Small intestine (tissue), 7 donors: ENCODE measurements around the gene LY6G5B. TPM values are rescaled to one million over a fixed set of nuclear protein-coding genes. Genes with fewer than 3 reads are reported as not detected.

Experiments used
- DNase-seq, 2 donors: peaks; one replicate each; pipeline versions ENCODE4 v3.0.0 to v3.0.0-alpha.2; 2013
- FAIRE-seq: peaks from 2 replicates; lab custom pipeline; 2012; peaks lifted over from hg19 to GRCh38; lab: Jason Lieb, UNC
- H3K27ac ChIP-seq, 3 donors: one replicate each; pipeline ENCODE4 v1.5.1; 2013; ENCODE audit warnings: low read length in 2 of 3, mild to moderate bottlenecking in 2 of 3, control low read depth in 1 of 3, inconsistent platforms in 1 of 3, low read depth in 1 of 3, moderate library complexity in 1 of 3
- H3K27me3 ChIP-seq, 3 donors: one replicate each; pipeline ENCODE4 v1.6.1; 2013; ENCODE audit warnings: low read length in 3 of 3, inconsistent platforms in 1 of 3; ENCODE audit not compliant: control insufficient read depth in 3 of 3, insufficient read depth in 3 of 3
- H3K36me3 ChIP-seq, 3 donors: one replicate each; pipeline ENCODE4 v1.6.1; 2013; ENCODE audit warnings: low read length in 3 of 3, inconsistent platforms in 1 of 3, low read depth in 1 of 3, mild to moderate bottlenecking in 1 of 3, moderate library complexity in 1 of 3; ENCODE audit not compliant: control insufficient read depth in 3 of 3, insufficient read depth in 2 of 3
- H3K4me1 ChIP-seq, 3 donors: one replicate each; pipeline ENCODE4 v1.6.1; 2013; ENCODE audit warnings: low read length in 2 of 3, inconsistent platforms in 1 of 3, low read depth in 1 of 3, mild to moderate bottlenecking in 1 of 3, moderate library complexity in 1 of 3; ENCODE audit not compliant: control insufficient read depth in 3 of 3, insufficient read depth in 2 of 3
- H3K4me3 ChIP-seq, 3 donors: one replicate each; pipeline ENCODE4 v1.5.1; 2013; ENCODE audit warnings: low read length in 3 of 3, control low read depth in 1 of 3, inconsistent platforms in 1 of 3, low read depth in 1 of 3, mild to moderate bottlenecking in 1 of 3, moderate library complexity in 1 of 3
- H3K9me3 ChIP-seq, 2 donors: one replicate each; pipeline ENCODE4 v1.6.1; 2013; ENCODE audit warnings: low read depth in 1 of 2, low read length in 1 of 2; ENCODE audit not compliant: control insufficient read depth in 2 of 2, insufficient read depth in 1 of 2
- WGBS, 3 donors: extraction: QIAGEN DNeasy Blood & Tissue Kit; methylation state at CpG; one replicate each; pipeline ENCODE4 v1.1.7; 2013; 5-methylcytosine and 5-hydroxymethylcytosine counted together
- polyA plus RNA-seq, 4 donors: library from polyadenylated mRNA; stranded (reverse) in 3 of 4; unstranded in 1 of 4; fragments of 200-250 nt in 3 of 4; fragments of 120-200 nt in 1 of 4; gene quantifications; one replicate each; pipeline versions ENCODE4 v1.2.1 to v1.2.3, GENCODE V29; 2013
- donor health status: healthy with polysubstance abuse.
- donor health status: control.
- donor health status: control.
- donor health status: Bipolar disorder and iron deficiency.
- donor health status: healthy.

The LY6G5B gene
- polyA plus RNA-seq, 4 donors, result 3.8 to 16.5 (median 4.2) TPM

- no peaks in the 10 kb centered on the region for H3K27me3 ChIP-seq
- no peaks in the 10 kb centered on the region for H3K9me3 ChIP-seq
- peaks cover 0 to 23% (median 0%) of the 10 kb centered on the region in 3 donors for H3K36me3 ChIP-seq
- peak within 1 kb of the TSS; percentile 52 to 88 (median 77) for H3K27ac ChIP-seq
- FAIRE-seq (no peak), DNase-seq (peak; percentile 83 to 89)
- H3K4me3 ChIP-seq, result peak within 1 kb of the TSS; percentile 38 to 57 (median 45)
- peaks cover 0 to 33% (median 4%) of the 10 kb centered on the region in 3 donors for H3K4me1 ChIP-seq
- WGBS, 3 donors, result 13 to 17% (median 13%) methylated on average over 17 of the region's 17 CpGs
Observed at GRCh38 chr6:31680226-31681134, 10.7 kb downstream of the LY6G5B start, which contains the start of gene LY6G5C. LY6G5C (minus strand) TSS chr6:31681067; CDS start chr6:31680373, 694 bp downstream.

GRCh38 chr6:31681135-31681671 is 11.4 kb downstream of the LY6G5B start:
- Histone ChIP-seq H3K9me3 (no peaks in the 10 kb centered on the region), H3K4me1 (peaks cover 0 to 33% (median 4%) of the 10 kb centered on the region in 3 donors), H3K27me3 (no peaks in the 10 kb centered on the region), H3K36me3 (peaks cover 0 to 30% (median under 1%) of the 10 kb centered on the region in 3 donors), H3K27ac (peak overlapping the region; percentile 52 to 88 (median 77)), H3K4me3 (peak overlapping the region; percentile 38 to 57 (median 45))
- 0 to 2% (median 1%) methylated on average over 20 to 40 of the region's 40 CpGs for WGBS, 3 donors
- peak; percentile 42 to 75 for DNase-seq
- no peak for FAIRE-seq

- Histone ChIP-seq H3K4me1 (peaks cover 0 to 33% (median 4%) of the 10 kb centered on the region in 3 donors), H3K9me3 (no peaks in the 10 kb centered on the region), H3K27ac (peak overlapping the region; percentile 49 to 88 (median 72)), H3K4me3 (peak overlapping the region in 2 of 3 donors; percentile 18 to 57), H3K27me3 (no peaks in the 10 kb centered on the region), H3K36me3 (peaks cover 3 to 49% (median 8%) of the 10 kb centered on the region in 3 donors)
- FAIRE-seq (no peak), DNase-seq (peak in 1 of 2 donors; percentile 44)
- 43 to 65% (median 60%) methylated on average over 13 of the region's 13 CpGs for WGBS, 3 donors
Observed at GRCh38 chr6:31683591-31683990, 13.8 kb downstream of the LY6G5B start.

GRCh38 chr6:31686483-31686882 is 16.7 kb downstream of the LY6G5B start:
- 86 to 88% (median 86%) methylated on average over 5 of the region's 5 CpGs for WGBS, 3 donors
- no peak for FAIRE-seq
- Histone ChIP-seq H3K9me3 (no peaks in the 10 kb centered on the region), H3K4me1 (peaks cover 0 to 36% (median 0%) of the 10 kb centered on the region in 3 donors), H3K36me3 (peaks cover 7 to 77% (median 8%) of the 10 kb centered on the region in 3 donors), H3K27me3 (no peaks in the 10 kb centered on the region), H3K27ac (no peak overlapping the region), H3K4me3 (no peak overlapping the region)
- DNase-seq, result no peak

GRCh38 chr6:31687321-31687720 is 17.5 kb downstream of the LY6G5B start:
- H3K4me1 ChIP-seq, result peaks cover 0 to 32% (median 0%) of the 10 kb centered on the region in 3 donors
- H3K9me3 ChIP-seq, result no peaks in the 10 kb centered on the region
- WGBS, 3 donors, result 86 to 94% (median 89%) methylated on average over 8 of the region's 8 CpGs
- H3K4me3 ChIP-seq, result no peak overlapping the region
- H3K27ac ChIP-seq, result no peak overlapping the region
- H3K27me3 ChIP-seq, result no peaks in the 10 kb centered on the region
- H3K36me3 ChIP-seq, result peaks cover 8 to 82% (median 10%) of the 10 kb centered on the region in 3 donors
- no peak for DNase-seq
- no peak for FAIRE-seq

- DNase-seq (no peak), FAIRE-seq (no peak)
- Histone ChIP-seq H3K4me1 (peaks cover 0 to 27% (median 0%) of the 10 kb centered on the region in 3 donors), H3K27ac (no peak overlapping the region), H3K36me3 (peaks cover 10 to 89% (median 12%) of the 10 kb centered on the region in 3 donors), H3K27me3 (no peaks in the 10 kb centered on the region), H3K9me3 (no peaks in the 10 kb centered on the region), H3K4me3 (no peak overlapping the region)
- WGBS, 3 donors, result 88 to 93% (median 92%) methylated on average over 14 of the region's 14 CpGs
Observed at GRCh38 chr6:31687860-31688693, 18.3 kb downstream of the LY6G5B start.

- FAIRE-seq (no peak), DNase-seq (no peak)
- no peaks in the 10 kb centered on the region for H3K27me3 ChIP-seq
- H3K4me1 ChIP-seq, result peaks cover 0 to 15% (median 0%) of the 10 kb centered on the region in 3 donors
- no peak overlapping the region for H3K4me3 ChIP-seq
- H3K36me3 ChIP-seq, result peaks cover 13 to 93% (median 16%) of the 10 kb centered on the region in 3 donors
- WGBS, 3 donors, result 77 to 79% (median 78%) methylated on average over 11 of the region's 11 CpGs
- no peaks in the 10 kb centered on the region for H3K9me3 ChIP-seq
- peak overlapping the region; percentile 22 to 92 (median 71) for H3K27ac ChIP-seq
Observed at GRCh38 chr6:31689249-31690110, 19.7 kb downstream of the LY6G5B start.
